HS-5 (cell line): ENCODE results near the gene LRP8.

ENCODE experiments used
- DNase-seq: peaks from one replicate; pipeline ENCODE4 v3.0.0-alpha.2; 2012; ENCODE audit warnings: low read depth

LRP8 gene

GRCh38 chr1:53321776-53322602 is 5.9 kb downstream of the LRP8 start:
- no peak for DNase-seq

DNA sequence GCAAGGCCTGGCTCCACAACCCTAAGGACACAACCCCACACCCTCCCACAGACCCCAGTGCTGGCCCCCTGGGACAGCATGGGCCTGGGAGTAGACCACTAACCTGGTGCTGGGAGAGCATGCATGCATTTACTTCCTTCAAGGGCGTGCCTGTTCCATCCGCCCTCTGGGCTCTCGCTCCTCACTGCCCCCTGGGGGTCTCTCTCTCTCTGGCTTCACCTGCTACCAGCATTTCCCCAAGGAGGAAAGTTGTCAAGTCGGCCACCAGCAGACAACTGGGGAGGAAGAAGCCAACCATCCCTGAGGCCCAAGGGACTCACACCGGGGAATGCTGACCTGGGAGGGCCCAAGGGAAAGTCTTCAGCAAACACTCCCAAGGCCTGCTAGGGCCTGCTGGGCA is 6.5 kb downstream of the LRP8 start:
- no peak for DNase-seq

- DNase-seq, result no peak
Observed at GRCh38 chr1:53320646-53321045, 7.2 kb downstream of the LRP8 start.

DNA sequence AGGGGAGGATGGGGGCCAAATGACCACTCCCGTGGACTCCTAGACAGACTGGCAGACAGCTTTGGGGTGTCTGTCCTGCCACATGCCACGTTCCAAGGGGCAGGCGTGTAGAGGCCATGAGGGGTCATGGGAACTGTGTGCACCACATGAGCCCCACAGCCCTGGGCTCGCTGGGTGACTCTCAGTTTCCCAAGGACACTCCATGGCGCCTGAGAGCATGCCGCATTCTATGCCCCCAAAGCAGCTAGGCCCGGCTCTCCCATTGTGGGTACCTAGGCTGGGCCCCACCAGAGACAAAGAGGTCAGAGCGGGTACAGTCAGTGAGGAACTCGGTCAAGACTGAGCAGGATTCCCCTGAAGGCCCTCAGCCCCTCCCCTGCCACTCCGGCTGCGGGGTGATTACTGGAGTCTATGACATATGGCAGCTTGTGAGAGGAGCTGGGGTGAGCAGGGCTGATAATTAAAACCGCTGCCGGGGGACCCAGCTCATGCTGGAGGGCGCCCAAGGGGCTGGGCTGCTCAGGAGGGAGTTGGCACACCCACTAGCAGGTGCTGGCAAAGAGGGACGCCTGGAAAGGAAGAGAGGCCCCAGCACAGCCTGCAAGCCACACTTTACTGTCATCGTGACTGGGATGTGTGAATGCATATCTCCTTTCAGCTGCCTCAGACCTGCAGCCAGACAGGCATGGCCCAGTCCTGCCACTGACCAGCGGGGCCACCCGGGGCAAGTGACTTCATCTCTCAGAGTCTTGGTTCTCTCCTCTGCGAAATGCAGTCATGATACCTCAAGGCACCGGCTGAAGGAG is 8.4 kb downstream of the LRP8 start:
- no peak for DNase-seq

DNA sequence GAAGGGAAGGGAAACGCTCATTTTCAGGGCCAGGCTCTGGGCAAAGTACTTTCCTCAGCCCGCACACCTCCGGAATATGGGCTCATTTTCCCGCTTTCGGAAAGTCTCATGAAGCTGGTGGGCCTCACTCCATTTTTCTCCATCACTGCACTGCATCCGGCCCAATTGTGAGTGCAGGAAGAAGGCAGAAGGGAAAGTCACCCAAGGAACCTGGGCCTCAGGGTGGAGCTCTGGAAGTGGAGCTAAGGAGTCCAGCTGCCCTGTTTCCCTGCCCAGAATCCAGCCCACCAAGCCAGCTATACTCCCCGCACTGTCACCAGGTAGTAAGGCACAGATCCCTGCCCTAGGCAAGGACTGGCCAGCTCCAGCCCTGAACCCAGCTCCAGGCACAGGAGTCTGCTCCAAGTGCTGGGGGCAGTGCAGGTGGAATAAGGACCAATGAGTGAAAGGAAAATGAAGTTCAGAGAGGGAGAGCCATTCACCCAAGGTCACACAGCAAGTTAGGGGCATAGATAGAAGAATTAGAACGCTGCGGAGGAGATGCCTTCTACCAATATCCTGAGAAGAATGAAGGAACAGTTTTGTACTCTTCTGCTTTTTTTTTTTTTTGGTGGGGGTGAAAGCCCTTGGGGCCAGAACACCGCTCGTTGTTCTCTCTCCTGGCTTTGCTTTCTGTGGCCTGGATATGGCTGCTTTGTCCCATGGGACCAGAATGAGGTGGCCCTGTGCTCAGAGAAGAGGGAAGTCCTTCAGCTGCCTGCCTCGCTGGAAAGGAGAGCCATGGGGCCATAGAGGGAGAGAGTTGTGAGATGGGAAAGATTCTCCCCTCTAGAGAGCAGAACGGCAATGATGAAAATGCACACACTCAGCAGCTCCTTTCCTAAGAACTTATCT is 10.0 kb downstream of the LRP8 start:
- DNase-seq, result no peak

- DNase-seq, result no peak
Observed at GRCh38 chr1:53316766-53317581, 10.9 kb downstream of the LRP8 start.

GRCh38 chr1:53316424-53316765 is 11.5 kb downstream of the LRP8 start:
- DNase-seq, result no peak

DNA sequence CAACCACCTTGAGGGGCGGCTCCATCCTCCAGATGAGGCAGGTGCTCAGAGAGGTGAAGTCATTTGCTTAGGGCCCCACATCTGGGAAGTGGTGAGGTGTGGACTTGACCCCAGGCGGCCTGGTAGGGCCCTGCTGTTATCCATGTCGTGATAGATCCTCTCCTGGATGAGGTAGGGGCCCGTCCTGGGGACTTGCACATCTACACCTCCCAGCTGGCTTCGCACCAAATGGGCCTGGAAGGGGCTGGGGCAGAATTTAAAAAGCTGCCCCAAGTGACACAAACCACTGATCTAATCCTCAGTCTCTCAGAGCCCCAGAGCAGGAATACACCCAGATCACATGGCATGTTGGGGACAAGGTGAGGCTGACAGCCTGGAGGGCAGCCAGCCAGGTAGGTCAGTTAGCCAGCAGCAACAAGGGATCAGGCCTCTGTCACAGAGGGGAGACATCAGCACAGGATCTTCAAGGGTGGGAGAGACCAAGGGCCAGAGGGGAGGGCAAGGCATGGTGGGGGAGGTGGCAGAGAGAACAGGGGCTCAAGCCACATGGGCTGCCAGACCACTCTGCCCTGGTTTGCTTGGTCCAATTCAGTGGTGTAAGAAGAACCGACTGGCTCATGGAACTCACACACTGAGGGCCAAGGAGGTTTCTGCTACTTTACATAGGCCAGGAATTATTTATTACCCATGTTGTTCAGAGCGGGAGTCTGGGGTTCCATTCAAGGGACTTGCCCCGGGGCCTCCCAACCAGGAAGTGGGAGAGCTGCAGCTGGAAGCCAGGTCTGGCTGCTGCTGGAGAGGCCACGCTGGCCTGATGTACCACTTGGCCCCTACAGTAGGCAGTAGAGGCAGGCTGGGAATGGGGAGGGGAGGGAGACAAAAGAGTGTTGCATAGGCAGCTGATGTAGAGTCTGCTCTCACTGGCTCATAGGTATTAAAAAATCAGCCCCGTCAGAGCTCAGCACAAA is 12.1 kb downstream of the LRP8 start:
- DNase-seq, result no peak

GRCh38 chr1:53315046-53315445 is 12.8 kb downstream of the LRP8 start:
- no peak for DNase-seq

DNA sequence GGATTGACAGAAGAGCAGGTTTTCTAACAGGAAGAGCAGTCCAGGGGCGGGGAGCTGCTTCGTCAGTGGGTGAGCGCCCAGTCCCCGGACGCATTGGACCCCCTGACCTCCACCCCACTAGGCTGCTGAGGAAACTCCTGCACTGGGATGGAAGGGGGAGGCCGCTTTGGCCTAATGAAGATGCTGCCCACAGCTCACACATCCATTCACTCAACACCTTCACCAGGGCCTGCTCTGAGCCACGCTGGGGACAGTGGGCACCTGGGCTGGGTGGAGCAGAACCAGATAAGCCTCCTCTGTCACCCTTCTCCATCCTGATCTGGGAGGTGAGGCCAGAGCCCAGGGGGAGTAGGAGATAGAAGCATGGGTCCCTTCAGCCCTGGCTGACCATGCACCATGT is 13.3 kb downstream of the LRP8 start:
- DNase-seq, result no peak

DNA sequence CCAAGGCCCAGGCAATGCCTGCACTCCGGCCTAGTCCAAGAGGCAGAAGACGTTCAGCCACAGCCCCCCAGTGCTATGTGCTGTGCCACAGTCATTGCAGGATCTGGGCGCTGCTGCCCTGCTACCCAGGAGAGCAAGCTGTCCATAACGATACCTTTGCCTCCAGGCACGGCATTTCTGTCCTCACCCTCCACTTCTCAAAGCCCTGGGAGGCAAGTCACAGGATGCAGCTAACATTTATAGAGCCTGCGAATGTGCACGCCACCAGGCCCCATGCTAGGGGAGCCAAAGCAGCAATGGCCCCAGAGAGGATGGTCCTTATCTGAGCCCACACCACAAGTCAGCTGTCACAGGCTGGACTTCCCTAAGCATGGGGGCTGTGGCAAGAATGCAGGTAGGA is 13.8 kb downstream of the LRP8 start:
- no peak for DNase-seq

DNA sequence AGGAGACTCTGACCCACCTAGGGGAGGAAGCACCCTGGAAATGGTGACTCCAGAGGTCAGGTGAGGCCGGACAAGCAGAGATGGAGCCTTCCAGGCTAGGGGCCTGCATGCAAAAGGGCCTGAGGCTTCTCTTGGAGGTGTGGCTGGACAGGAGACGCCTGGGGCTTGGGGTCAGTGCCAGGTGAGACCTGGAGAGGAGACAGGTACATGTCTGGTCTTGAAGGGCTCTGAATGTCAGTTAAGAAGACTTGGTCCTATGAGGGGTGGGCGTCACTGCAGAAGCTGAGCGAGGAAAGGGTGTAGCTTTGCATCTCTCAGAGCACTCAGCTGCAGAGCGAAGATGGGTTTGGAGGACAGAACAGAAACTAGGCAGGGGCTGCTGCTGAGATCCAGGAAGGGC is 14.3 kb downstream of the LRP8 start:
- no peak for DNase-seq

GRCh38 chr1:53311702-53312305 is 16.1 kb downstream of the LRP8 start:
- DNase-seq, result no peak

DNA sequence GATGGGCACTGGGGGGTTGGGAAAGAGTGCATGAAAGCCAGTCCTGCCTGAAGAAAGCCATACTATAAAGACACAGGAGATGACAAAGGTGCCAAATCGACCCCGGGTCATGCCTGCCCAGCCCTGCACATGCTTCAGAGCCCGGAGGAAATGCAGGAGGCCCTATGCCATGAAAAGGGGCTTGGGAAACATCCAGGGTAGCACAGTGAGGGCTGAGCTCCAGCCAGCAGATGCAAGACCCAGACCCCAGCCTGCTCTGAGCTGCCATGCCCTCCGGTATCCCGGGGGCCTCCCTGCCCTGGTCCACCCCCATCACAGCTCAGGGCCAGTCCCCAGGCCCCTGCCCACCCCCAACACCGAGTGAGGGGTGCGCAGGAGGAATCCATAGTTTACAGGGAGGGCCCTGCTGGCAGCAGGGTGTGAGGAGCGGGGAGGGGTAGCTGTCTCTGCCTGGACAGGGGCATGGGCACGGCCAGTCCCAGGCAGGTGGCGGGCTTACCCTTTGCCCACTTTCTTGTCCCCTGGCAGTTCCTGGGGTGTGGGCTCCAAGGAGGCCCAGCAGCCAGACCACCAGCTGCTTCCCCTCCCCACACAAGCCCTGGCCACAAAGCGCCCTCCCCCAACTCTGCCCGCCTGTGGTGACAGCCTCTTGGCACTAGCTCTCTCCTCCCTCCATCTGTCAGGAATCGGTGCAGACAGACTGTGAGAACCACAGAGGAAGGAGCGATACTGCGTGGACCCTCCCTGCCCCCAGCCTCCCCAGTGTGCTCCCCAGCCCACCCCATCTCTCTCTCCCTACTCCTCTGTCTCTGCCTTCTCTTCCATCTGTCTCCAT is 16.8 kb downstream of the LRP8 start:
- no peak for DNase-seq

DNA sequence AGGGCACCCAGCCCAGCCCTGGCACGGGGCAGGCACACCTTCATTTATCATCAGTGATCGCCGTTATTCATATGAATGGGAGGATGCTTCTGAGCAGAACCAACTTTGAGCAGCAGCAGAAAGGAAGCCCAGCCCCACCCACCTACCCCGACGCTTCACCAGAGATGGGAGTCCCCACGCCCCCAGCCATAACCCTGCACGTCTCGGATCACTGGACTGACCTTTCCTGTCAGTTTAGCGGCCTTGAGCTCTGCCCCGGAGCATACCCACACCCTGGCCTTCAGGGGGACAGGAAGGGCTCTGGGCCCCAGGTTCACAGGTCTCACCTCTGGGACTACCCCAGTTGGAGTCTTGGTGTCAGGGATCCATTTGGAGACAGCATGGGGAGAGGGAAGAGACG is 18.1 kb downstream of the LRP8 start:
- no peak for DNase-seq

DNA sequence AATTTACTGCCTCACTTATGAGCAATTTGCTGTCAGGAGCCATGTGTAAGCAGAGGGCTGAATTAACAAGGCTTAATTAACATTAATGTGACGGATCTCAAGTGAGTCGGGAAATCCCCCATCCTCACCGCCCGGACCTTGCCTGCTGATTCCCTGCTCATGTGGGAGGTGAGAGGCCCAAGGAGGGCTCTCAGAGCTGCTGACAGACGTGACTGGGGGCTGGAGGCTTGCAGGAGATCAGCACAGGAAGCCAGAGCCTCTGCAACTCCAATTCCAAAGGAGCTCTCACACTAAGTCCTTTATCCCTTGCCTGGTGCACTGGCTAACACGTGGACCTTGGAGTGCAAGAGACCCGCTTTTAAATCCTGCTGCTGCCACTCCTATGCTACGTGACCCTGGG is 19.4 kb downstream of the LRP8 start:
- no peak for DNase-seq

GRCh38 chr1:53307037-53307436 is 20.8 kb downstream of the LRP8 start:
- no peak for DNase-seq

- DNase-seq, result no peak
Observed at GRCh38 chr1:53306168-53306567, 21.7 kb downstream of the LRP8 start.

DNA sequence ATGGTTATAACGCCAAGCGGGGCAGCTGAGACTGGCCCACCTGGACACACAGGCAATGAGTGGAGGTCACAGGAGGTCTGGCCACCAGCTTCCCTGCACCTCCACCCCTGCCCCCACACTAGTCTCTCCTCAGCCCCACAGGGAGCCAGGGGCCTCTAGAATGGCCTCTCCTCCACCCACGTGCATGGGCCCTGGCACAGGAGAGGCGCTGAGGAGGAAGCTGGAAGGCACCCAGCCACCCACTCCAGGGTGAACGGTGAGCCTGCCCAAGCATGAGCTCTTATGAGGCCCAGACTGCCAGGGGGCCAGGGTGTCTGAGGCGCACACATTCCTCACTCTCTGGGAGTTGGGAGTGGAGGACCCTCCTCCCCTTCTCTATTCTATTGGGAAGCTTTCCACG is 22.2 kb downstream of the LRP8 start:
- DNase-seq, result no peak
